H9 (cell line): ENCODE data around the gene S100B. TPM values are rescaled to one million over a fixed set of nuclear protein-coding genes. Genes with fewer than 3 reads are reported as not detected.

Experiments used
- DNase-seq: peaks from one replicate; pipeline ENCODE4 v3.0.0-alpha.2; 2017
- H2AFZ ChIP-seq: one replicate; pipeline ENCODE4 v1.6.1; 2013; ENCODE audit warnings: mild to moderate bottlenecking, low read length, control low read depth, moderate library complexity
- H2AK5ac ChIP-seq: 2 replicates; pipeline ENCODE4 v1.6.1; 2013; ENCODE audit warnings: low read length, control low read depth, mixed read lengths; ENCODE audit not compliant: insufficient read length
- H2BK120ac ChIP-seq: one replicate; pipeline ENCODE4 v1.6.1; 2013; ENCODE audit warnings: low read depth, mild to moderate bottlenecking, low read length, control low read depth, inconsistent platforms; ENCODE audit not compliant: poor library complexity, severe bottlenecking
- H2BK12ac ChIP-seq: 2 replicates; pipeline ENCODE4 v1.6.1; 2013; ENCODE audit warnings: low read length, control low read depth, mixed read lengths, low read depth; ENCODE audit not compliant: insufficient read length
- H2BK15ac ChIP-seq: 2 replicates; pipeline ENCODE4 v1.6.1; 2013; ENCODE audit warnings: low read depth, low read length, control low read depth
- H2BK20ac ChIP-seq: one replicate; pipeline ENCODE4 v1.6.1; 2013; ENCODE audit warnings: low read depth, mild to moderate bottlenecking, low read length, control low read depth, inconsistent platforms; ENCODE audit not compliant: poor library complexity, severe bottlenecking
- H2BK5ac ChIP-seq: 2 replicates; pipeline ENCODE4 v1.6.1; 2013; ENCODE audit warnings: low read length, control low read depth, mixed read lengths; ENCODE audit not compliant: insufficient read length
- H3K14ac ChIP-seq: 2 replicates; pipeline ENCODE4 v1.6.1; 2013; ENCODE audit warnings: low read length, control low read depth; ENCODE audit not compliant: insufficient read depth
- H3K18ac ChIP-seq: 2 replicates; pipeline ENCODE4 v1.6.1; 2013; ENCODE audit warnings: low read depth, mild to moderate bottlenecking, mixed read lengths, low read length, control low read depth; ENCODE audit not compliant: insufficient read length
- H3K23ac ChIP-seq: 2 replicates; pipeline ENCODE4 v1.6.1; 2013; ENCODE audit warnings: low read length, control low read depth, mixed read lengths, low read depth; ENCODE audit not compliant: insufficient read length
- H3K23me2 ChIP-seq: 2 replicates; pipeline ENCODE4 v1.6.1; 2013; ENCODE audit warnings: low read depth, mild to moderate bottlenecking, mixed read lengths, low read length, control low read depth; ENCODE audit not compliant: insufficient read length, poor library complexity, severe bottlenecking
- H3K27ac ChIP-seq: 2 replicates; pipeline ENCODE4 v1.5.1; 2013; ENCODE audit warnings: low read length, control low read depth, mixed read lengths, low read depth; ENCODE audit not compliant: insufficient read length
- H3K27me3 ChIP-seq: 2 replicates; pipeline ENCODE4 v1.6.1; 2013; ENCODE audit warnings: low read length, control low read depth, inconsistent platforms; ENCODE audit not compliant: insufficient read depth
- H3K4ac ChIP-seq: 2 replicates; pipeline ENCODE4 v1.6.1; 2013; ENCODE audit warnings: low read depth, mild to moderate bottlenecking, control low read depth, inconsistent platforms, low read length, moderate library complexity
- H3K4me1 ChIP-seq: 2 replicates; pipeline ENCODE4 v1.6.1; 2013; ENCODE audit warnings: low read length, control low read depth, inconsistent platforms; ENCODE audit not compliant: insufficient read depth
- H3K4me2 ChIP-seq: 2 replicates; pipeline ENCODE4 v1.6.1; 2013; ENCODE audit warnings: low read length, control low read depth, mixed read lengths; ENCODE audit not compliant: insufficient read length, insufficient read depth
- H3K56ac ChIP-seq: 2 replicates; pipeline ENCODE4 v1.6.1; 2013; ENCODE audit warnings: low read depth, mild to moderate bottlenecking, mixed read lengths, low read length, control low read depth; ENCODE audit not compliant: insufficient read length
- H3K79me1 ChIP-seq: 2 replicates; pipeline ENCODE4 v1.6.1; 2013; ENCODE audit warnings: low read depth, mild to moderate bottlenecking, moderate library complexity, low read length, control low read depth, inconsistent platforms; ENCODE audit not compliant: insufficient read depth, poor library complexity, severe bottlenecking
- H3K79me2 ChIP-seq: 2 replicates; pipeline ENCODE4 v1.6.1; 2013; ENCODE audit warnings: low read length, control low read depth, inconsistent platforms; ENCODE audit not compliant: insufficient read depth
- H3K9ac ChIP-seq: 2 replicates; pipeline ENCODE4 v1.6.1; 2013; ENCODE audit warnings: low read length, control low read depth, mixed read lengths; ENCODE audit not compliant: insufficient read length; ENCODE audit errors: extremely low read depth
- H3K9me3 ChIP-seq: one replicate; pipeline ENCODE4 v1.6.1; 2013; ENCODE audit warnings: low read depth, low read length, inconsistent platforms; ENCODE audit not compliant: control insufficient read depth
- H3T11ph ChIP-seq: one replicate; pipeline ENCODE4 v1.6.1; 2013; ENCODE audit warnings: mild to moderate bottlenecking, low read length, control low read depth, inconsistent platforms
- H4K20me1 ChIP-seq: one replicate; pipeline ENCODE4 v1.6.1; 2013; ENCODE audit not compliant: control insufficient read depth, insufficient read length, insufficient read depth
- H4K5ac ChIP-seq: 2 replicates; pipeline ENCODE4 v1.6.1; 2013; ENCODE audit warnings: low read depth, mild to moderate bottlenecking, mixed read lengths, low read length, control low read depth; ENCODE audit not compliant: insufficient read length
- H4K8ac ChIP-seq: replicated peaks from 2 replicates; pipeline ENCODE4 v1.6.1; 2013; ENCODE audit warnings: low read length, control low read depth, mixed read lengths, low read depth; ENCODE audit not compliant: insufficient read length
- H4K91ac ChIP-seq: 2 replicates; pipeline ENCODE4 v1.6.1; 2013; ENCODE audit warnings: low read depth, mild to moderate bottlenecking, moderate library complexity, mixed read lengths, low read length, control low read depth; ENCODE audit not compliant: insufficient read length
- H3K27ac Mint-ChIP-seq, 3 experiments: 2 replicates in 2 of 3; 3 replicates in 1 of 3; pipeline ENCODE4 v1.8.0; 2020 to 2021; ENCODE audit warnings: mixed read lengths in 3 of 3, mild to moderate bottlenecking in 1 of 3, moderate library complexity in 1 of 3
- H3K27me3 Mint-ChIP-seq: 2 replicates; pipeline ENCODE4 v1.8.0; 2021; ENCODE audit warnings: low read depth, mild to moderate bottlenecking, moderate library complexity, mixed read lengths
- H3K36me3 Mint-ChIP-seq, 3 experiments: 2 replicates in 2 of 3; 3 replicates in 1 of 3; pipeline ENCODE4 v1.8.0; 2020 to 2021; ENCODE audit warnings: low read depth in 3 of 3, mixed read lengths in 3 of 3; ENCODE audit not compliant: insufficient read depth in 1 of 3
- H3K4me1 Mint-ChIP-seq, 2 experiments: 2 replicates each; pipeline ENCODE4 v1.8.0; 2020; ENCODE audit warnings: mixed read lengths in 2 of 2
- H3K4me3 Mint-ChIP-seq, 2 experiments: 2 replicates in 1 of 2; 3 replicates in 1 of 2; pipeline ENCODE4 v1.8.0; 2020 to 2021; ENCODE audit warnings: mild to moderate bottlenecking in 2 of 2, mixed read lengths in 2 of 2, moderate library complexity in 1 of 2
- H3K9me3 Mint-ChIP-seq, 2 experiments: 2 replicates in 1 of 2; 3 replicates in 1 of 2; pipeline ENCODE4 v1.8.0; 2020; ENCODE audit warnings: mild to moderate bottlenecking in 2 of 2, mixed read lengths in 2 of 2, moderate library complexity in 1 of 2
- WGBS: extraction: QIAGEN DNeasy Blood & Tissue Kit; methylation state at CpG from one replicate; pipeline ENCODE4 v1.1.7; 2013; ENCODE audit warnings: missing lambda C conversion rate, low lambda C conversion rate, mixed read lengths; ENCODE audit not compliant: insufficient read length; ENCODE audit errors: extremely low coverage; 5-methylcytosine and 5-hydroxymethylcytosine counted together
- total RNA-seq: library from RNA; stranded (reverse); gene quantifications from 2 replicates; pipeline ENCODE4 v1.2.1, GENCODE V29; 2021
- TF ChIP-seq, protein P1 (sequence below): fragments of 200-600 bp; sonication (generic); conservative IDR thresholded peaks from 3 replicates; pipeline ENCODE4 v1.8.0; 2021; ENCODE audit warnings: antibody characterized with exemption, mild to moderate bottlenecking

Gene S100B
- total RNA-seq, 1 experiment from 2014 or later: 0.26 TPM

DNA sequence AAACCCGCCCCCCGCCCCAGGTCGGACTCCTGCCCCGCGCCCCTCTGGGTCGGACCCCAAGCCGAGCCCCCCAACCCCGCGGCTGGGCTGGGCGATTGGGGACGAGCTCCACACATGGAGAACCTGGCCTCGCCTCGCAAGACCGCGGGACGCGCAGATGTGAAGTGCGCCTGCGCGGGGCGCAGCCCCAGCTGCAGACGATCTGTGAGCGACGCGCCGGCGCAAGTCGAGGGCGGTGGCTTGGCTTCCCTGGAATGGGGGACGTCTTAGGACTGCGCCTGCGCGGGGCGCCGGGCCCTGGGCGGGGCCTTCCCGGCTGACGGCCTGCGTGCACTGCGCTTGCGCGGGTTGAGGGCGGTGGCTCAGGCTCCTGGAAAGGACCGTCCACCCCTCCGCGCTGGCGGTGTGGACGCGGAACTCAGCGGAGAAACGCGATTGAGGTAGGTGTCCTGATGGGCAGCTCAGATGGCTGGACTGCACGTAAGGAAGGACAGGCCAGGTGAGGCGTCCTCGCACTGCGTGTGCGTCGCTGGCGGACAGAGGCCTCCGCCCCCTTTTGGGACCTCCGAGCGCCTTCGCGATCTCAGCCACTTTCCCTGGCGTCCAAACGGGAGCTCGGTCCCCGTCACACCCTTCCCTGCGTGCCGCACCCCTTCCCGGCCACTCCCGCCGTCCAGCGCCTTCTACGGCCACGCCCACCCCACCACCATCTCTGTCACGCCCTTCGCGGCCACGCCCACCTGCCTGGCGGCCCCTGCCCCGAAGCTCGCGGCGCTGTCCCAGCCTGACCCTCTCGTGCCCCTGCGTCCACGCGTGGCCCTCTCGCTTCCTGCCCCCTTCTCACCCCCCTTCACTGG is 30.7 kb upstream of the S100B start, which contains the start of gene PRMT2:
Gene PRMT2 (plus strand): TSS at position 351 of the 857 bp plus-strand sequence. CDS start 1,278 bp downstream, outside the sequence.
- TF ChIP-seq, protein P1, sequence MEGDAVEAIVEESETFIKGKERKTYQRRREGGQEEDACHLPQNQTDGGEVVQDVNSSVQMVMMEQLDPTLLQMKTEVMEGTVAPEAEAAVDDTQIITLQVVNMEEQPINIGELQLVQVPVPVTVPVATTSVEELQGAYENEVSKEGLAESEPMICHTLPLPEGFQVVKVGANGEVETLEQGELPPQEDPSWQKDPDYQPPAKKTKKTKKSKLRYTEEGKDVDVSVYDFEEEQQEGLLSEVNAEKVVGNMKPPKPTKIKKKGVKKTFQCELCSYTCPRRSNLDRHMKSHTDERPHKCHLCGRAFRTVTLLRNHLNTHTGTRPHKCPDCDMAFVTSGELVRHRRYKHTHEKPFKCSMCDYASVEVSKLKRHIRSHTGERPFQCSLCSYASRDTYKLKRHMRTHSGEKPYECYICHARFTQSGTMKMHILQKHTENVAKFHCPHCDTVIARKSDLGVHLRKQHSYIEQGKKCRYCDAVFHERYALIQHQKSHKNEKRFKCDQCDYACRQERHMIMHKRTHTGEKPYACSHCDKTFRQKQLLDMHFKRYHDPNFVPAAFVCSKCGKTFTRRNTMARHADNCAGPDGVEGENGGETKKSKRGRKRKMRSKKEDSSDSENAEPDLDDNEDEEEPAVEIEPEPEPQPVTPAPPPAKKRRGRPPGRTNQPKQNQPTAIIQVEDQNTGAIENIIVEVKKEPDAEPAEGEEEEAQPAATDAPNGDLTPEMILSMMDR: no peak; the same call in 2 of the 3 replicates
- Histone ChIP-seq H2BK20ac (no peak within 1 kb of the TSS), H4K8ac (no peak within 1 kb of the TSS), H2AK5ac (no peak within 1 kb of the TSS), H3K9ac (peak within 1 kb of the TSS; percentile 70), H2BK120ac (peak within 1 kb of the TSS; percentile 41), H3K23me2 (peaks cover 7% of the 10 kb centered on the region), H3K56ac (no peak within 1 kb of the TSS), H3K9me3 (no peaks in the 10 kb centered on the region), H3K4me2 (peak within 1 kb of the TSS; percentile 67), H4K20me1 (no peaks in the 10 kb centered on the region), H3T11ph (no peak within 1 kb of the TSS), H3K14ac (peak within 1 kb of the TSS; percentile 51), H3K27me3 (no peaks in the 10 kb centered on the region), H3K23ac (no peak within 1 kb of the TSS), H2BK15ac (no peak within 1 kb of the TSS), H3K79me1 (peaks cover 3% of the 10 kb centered on the region), H3K4ac (no peak within 1 kb of the TSS), H3K27ac (no peak within 1 kb of the TSS), H4K5ac (no peak within 1 kb of the TSS), H2AFZ (no peak within 1 kb of the TSS), H3K79me2 (peaks cover 2% of the 10 kb centered on the region; the same call in 1 of the 2 replicates), H2BK5ac (no peak within 1 kb of the TSS), H3K4me1 (no peaks in the 10 kb centered on the region; the same call in 1 of the 2 replicates), H3K18ac (peak within 1 kb of the TSS; percentile 85), H4K91ac (no peak within 1 kb of the TSS), H2BK12ac (no peak within 1 kb of the TSS)
- Mint-ChIP-seq H3K27me3 (no peaks in the 10 kb centered on the region), H3K4me3 (peak within 1 kb of the TSS; percentile 87 to 94), H3K4me1 (peaks cover 21 to 24% of the 10 kb centered on the region in 2 experiments), H3K9me3 (0 out of 5 replicates have a peak, but pooled peaks cover 0 to 2% of the 10 kb centered on the region in 2 experiments), H3K27ac (peak within 1 kb of the TSS; percentile 91 to 98 (median 96)), H3K36me3 (peaks cover 2 to 15% (median 14%) of the 10 kb centered on the region in 3 experiments)
- no CpG with 5 or more reads among the region's 90 CpGs for WGBS
- peak; percentile 97 for DNase-seq
